Endothelial cell of hepatic sinusoid (primary cell): ENCODE data around the gene TIMM17A.

Experiments
- in situ Hi-C: cut with HindIII; loops from 2 replicates; pipeline ENCODE4 v1.10.0; 2017; ENCODE audit warnings: low sequenced_read_pairs

Gene TIMM17A

DNA sequence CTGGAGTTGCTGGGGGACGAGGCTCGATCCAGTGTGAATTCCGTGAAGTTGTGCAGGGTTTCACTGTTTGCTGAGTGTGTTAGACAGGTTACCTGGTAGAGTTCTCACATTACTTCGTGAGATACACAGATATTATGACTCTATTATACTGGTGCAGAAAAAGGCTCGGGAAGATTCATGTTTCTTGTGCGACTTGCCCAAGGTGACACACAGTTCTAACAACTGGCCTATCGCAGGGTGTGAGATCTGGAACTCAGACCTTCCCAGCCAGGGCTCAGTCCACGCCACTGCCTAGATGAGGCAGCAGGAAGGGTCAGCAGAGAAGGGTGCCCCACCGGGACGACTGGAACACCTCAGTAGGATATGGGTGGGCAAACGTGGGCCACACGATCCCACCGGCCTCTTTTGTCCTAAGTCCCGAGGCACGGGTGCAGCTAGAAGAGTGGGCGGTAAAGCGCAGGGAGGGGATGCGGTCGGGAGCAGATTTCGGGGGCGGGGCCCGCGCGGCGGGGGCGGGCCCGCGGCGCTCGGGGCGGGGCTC, 26.8 kb downstream of the TIMM17A start:
- in situ Hi-C loops, result no loop called here

DNA sequence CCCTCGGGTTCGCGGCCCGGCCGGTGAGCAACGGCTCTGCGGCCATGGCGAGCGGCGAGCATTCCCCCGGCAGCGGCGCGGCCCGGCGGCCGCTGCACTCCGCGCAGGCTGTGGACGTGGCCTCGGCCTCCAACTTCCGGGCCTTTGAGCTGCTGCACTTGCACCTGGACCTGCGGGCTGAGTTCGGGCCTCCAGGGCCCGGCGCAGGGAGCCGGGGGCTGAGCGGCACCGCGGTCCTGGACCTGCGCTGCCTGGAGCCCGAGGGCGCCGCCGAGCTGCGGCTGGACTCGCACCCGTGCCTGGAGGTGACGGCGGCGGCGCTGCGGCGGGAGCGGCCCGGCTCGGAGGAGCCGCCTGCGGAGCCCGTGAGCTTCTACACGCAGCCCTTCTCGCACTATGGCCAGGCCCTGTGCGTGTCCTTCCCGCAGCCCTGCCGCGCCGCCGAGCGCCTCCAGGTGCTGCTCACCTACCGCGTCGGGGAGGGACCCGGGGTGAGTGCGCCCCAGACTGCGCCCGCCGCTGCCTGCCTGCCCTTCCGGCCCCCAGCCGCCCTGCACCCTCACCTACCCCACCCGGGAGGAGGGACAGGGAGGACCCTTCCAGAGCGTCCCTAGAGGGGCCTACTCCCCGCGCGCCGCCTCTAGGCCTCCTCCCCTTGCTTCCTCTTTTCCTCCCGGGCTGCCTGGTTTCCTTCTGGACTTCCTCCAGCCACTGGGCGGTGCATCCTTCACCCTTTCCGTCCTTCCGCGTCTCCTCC, 27.5 kb downstream of the TIMM17A start, which contains the start of gene RNPEP:
Gene RNPEP (plus strand): TSS at position 26 of the 757 bp plus-strand sequence. CDS start 19 bp downstream, at position 45.
- in situ Hi-C loops, result no loop called here

DNA sequence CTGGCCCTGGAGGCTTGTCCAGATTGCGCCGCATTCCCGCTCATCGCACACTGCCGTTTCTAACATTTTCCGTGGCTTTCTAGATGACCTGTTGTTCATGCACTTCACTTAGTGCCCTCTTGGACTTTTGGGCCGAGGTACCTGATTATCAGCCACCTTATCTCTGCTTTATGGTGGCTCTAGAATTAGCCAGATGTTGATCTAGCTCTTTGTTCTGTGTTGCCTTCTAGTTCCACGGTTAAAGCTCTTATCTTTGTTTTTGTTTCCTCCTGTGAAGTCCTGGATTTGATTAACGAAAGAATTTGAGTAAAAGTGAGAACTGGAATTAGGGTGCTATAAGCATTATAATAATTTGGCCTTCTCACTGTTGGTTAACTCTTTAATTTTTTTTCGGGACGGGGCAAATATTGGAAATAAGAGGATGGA, 28.1 kb downstream of the TIMM17A start:
- in situ Hi-C loops, result no loop called here

DNA sequence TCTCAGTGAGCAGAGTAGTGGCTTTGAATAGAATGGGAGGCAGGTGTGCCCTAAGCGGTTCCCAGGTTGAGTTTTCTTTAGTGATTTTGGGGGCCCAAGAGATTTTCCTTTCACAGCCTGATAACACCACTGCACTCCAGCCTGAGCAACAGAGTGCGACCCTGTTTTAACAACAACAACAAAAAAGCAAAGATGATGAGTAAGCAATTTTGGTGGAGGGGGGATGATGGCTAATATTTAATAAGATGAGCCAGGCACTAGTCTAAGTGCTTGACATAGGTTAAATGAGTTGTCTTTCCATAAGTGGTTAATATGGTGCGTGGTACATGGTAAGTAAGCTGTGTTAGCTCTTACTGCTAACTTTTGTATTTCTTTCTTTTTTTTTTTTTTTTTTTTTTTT, 29.1 kb downstream of the TIMM17A start:
- in situ Hi-C loops, result no loop called here

DNA sequence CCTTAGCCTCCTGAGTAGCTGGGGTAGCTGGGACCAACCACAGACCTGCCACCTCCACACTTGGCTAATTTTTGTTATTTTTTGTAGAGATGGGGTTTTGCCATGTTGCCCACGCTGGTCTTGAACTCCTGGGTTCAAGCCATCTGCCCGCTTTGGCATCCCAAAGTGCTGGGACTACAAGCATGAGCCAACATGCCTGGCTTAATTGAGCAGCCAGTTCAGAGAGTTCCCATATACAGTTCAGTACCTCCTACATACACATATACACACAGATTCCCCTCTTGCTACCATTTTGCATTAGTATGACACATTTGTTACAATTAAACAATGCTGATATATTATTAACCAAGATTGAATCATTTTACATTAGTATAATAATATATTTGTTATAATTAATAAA, 30.1 kb downstream of the TIMM17A start:
- in situ Hi-C loops, result no loop called here

DNA sequence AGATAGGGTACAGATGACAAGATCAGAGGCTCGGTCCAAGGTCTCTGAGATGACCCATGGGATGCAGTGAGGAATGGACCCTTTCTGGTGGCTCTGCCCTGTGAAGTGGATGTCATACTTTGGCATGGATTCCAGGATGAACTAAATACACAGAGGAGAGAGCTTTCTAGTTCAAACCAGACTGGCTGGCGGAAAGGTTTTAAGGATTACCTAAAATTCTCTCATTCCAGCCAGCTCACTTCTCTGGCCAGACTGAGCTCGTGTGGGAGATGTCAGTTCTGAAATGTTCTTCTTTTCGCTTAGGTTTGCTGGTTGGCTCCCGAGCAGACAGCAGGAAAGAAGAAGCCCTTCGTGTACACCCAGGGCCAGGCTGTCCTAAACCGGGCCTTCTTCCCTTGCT, 33.3 kb downstream of the TIMM17A start:
- in situ Hi-C loops, result no loop called here

DNA sequence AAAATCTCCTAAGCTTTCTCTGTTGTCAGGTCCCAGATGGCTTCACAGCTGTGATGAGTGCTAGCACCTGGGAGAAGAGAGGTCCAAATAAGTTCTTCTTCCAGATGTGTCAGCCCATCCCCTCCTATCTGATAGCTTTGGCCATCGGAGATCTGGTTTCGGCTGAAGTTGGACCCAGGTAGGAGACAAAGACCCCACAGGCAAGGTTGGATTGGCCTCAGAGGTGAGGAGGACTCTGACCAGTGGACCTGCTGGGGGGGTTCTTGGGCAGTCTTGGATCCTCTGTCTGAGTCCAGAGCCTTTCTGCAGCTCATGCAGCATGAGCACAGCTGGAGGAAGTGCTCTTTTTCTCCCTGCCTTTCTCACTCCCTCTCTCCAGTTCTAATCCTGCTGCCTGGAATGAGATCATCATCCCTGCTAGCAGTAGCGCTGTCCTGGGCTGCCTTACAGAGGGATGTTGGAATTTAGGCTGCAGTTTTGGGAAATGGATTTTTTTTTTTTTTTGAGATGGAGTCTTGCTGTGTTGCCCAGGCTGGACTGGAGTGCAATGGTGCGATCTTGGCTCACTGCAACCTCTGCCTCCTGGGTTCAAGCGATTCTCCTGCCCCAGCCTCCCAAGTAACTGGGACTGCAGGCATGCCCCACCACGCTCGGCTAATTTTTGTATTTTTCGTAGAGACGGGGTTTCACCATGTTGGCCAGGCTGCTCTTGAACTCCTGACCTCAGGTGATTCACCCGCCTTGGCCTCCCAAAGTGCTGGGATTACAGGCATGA, 34.2 kb downstream of the TIMM17A start:
- in situ Hi-C loops, result no loop called here

DNA sequence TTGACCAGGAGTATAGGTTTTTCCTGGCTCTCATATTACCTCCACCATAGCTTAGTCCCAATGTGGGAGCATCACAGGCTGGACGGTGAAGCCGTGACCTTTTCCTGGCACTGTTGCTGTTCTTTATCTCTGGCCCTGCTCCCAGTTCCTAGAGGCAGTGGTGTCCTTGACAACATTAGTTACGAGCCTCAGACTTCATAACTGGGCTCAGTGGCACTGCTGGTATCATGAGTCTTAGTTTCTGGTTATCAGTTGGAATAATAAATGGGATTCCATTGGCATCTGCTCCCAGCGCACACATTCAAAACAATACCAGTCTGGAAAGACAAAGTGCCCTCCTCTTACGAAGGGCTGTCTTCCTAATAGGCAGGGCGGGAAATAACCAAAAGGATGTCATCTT, 35.1 kb downstream of the TIMM17A start:
- in situ Hi-C loops, result no loop called here

DNA sequence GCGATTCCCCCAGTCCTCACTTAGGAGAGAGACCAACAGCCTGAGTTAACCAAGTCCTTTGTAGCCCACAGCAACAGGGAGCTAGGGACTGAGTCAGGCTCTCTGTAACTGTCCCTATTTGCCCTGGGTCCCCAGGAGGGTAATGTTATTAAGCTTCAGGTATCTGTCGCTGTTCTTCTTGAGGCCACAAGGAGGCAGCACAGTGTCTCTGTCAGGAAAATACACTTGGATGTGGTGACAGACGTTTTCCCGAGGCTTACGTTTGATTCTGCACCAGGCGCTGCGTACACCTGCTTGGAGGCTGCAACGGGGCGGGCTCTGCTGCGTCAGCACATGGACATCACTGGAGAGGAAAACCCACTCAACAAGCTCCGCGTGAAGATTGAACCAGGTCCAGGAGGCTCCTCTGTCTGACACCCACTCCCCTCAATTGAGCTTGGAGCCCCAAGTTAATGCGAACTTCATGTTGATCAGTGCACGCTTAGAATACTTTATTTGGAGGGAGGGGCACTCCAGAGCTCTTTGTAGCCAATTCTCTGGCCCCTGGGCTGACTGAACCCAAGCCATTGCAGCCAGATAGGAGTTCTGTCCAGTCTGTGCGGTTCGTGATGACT, 44.4 kb downstream of the TIMM17A start:
- in situ Hi-C loops, result loop anchor here (5.0 kb wide), 3 partner anchors 83 to 133 kb away; no protein-coding TSS in a partner anchor

DNA sequence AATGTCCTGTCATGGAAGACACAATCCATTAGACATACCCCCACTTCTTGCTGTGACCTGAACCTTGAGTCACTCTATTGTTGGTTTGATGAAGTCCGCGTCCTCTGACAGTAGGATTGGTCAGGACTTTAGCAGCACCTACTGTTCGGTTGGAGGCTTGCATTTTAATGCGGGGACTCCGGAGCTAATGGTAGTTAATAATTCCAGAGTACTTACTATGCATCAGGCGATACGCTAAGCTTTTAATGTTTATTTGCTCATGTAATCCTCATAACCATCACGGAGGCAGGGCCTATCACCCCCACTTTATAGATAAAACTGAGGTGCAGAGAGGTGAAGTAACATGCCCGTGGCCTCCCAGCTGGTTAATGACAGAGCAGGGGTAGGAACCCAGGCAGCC, 47.2 kb downstream of the TIMM17A start:
- in situ Hi-C loops, result no loop called here

DNA sequence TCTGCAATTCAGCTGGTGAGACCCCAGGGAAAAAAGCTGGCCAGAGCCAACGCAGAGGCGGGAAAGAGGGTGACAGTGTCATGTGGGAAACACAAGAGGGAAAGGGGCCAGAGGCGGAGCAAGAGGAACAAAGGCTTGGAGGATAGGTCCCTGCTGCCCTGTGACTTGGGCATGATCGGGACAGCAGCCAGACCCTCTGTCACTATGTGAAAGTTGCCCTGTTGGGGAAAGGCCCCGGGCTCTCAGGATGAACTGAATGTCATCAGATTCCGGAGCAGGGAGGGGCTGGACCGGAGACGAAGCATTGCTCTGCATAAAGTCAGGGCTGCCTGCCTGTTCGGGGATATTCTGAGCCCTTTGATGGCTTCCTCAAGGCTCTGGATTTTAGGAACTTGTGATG, 49.4 kb downstream of the TIMM17A start:
- in situ Hi-C loops, result no loop called here

DNA sequence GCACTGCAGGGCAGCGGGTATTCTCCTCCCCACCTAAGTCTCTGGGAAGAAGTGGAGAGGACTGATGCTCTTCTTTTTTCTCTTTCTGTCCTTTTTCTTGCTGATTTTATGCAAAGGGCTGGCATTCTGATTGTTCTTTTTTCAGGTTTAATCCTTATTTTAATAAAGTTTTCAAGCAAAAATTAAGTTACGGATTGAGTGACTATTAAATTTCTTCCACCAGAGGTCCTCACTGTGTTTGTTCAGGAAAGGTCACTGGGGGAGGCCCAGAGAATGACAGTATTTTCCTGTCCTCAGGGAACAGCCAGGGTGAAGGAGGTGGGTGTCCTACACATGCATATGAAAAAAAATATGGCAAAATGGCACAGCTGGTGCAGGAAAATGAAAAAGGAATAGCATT, 50.7 kb downstream of the TIMM17A start:
- in situ Hi-C loops, result no loop called here

DNA sequence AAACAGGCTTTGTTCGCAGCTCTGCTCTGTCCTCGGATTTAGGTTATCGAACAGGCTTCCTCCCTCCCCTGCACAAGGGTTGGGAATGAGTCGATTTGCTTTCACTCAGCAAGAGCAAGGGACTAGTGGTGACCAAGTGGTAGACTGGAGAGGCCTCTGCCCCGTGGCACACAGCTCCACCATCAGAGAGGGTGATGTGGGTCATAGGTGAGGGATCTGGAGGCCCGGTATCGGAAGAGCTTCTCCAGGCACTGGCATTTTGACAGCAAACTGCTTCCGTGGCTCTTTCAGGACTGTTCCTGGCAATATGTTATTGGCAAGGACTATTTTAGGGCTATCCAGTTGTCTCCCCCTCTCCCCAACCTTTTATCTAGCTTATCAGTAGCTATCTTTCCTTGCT, 52.0 kb downstream of the TIMM17A start:
- in situ Hi-C loops, result no loop called here

DNA sequence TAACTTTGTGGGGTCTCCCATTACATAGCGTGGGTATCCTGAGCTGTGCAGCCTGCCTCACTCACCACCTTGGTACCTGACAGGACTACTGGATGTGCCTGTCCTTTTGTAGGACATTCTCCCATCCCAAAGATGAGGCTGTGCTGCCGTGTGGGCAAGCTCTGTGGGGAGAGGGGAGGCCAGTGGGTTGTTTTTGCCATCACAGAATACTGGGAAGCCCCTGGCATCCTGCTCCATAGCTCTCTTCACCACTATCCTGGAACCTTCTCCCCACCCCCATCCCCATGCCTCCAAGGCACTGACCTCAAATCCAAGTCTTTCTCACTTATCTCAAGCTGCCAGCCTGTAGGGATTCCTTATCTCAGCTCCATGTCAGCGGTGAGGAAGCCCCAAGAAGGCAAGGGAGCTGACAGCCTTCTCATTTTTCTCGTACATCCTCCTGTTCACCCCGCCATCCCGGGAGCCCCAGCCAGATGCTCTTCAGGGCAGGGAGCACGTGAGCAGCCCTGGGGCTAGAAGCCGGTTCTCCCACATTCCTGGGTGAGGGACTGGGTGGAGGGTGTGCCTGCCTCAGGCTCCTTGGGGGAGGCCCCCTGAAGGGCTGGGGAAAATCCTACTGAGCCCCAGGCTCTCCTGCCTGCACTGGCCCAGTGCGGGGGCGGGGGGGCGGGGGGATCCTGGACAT, 52.6 kb downstream of the TIMM17A start:
- in situ Hi-C loops, result no loop called here

DNA sequence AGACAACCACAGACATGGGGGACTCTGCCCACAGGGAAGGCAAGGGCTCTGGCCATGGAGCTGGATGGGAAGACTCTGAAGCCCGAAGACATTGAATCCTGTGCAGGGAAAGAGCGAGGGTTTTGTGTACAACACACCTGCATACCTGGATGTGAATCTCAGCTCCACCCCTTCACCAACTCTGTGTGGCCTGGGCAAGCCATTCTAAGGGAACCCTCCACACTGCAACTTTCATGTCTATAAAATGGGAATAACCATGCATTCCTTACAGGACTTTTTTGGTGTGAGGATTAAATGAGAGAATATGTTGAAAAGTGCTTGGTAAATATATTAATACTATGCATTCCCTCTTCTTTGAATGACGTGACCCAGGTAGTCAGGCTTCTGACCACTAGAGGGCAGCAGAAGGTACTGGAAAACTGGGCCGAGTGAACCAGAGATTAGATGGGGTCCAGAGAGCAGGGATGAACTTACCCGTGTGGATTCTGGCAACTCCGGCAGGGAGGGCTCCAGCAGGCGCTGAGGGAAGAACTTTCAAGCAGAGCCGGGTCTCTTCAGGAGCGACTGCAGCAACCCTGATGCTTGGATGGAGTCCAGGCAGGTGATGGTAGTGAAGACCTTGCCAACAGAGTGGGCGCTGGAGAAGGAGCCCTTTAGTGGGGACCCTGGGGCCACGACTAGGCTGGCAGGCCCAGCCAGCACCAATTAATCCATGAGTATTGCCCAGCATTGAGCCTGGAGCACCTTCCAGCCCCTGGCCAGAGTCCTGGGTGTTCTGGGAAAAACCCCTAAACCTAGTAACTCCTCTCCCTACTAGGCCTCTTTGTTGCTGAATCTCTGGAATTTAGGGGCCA, 54.2 kb downstream of the TIMM17A start:
- in situ Hi-C loops, result no loop called here

DNA sequence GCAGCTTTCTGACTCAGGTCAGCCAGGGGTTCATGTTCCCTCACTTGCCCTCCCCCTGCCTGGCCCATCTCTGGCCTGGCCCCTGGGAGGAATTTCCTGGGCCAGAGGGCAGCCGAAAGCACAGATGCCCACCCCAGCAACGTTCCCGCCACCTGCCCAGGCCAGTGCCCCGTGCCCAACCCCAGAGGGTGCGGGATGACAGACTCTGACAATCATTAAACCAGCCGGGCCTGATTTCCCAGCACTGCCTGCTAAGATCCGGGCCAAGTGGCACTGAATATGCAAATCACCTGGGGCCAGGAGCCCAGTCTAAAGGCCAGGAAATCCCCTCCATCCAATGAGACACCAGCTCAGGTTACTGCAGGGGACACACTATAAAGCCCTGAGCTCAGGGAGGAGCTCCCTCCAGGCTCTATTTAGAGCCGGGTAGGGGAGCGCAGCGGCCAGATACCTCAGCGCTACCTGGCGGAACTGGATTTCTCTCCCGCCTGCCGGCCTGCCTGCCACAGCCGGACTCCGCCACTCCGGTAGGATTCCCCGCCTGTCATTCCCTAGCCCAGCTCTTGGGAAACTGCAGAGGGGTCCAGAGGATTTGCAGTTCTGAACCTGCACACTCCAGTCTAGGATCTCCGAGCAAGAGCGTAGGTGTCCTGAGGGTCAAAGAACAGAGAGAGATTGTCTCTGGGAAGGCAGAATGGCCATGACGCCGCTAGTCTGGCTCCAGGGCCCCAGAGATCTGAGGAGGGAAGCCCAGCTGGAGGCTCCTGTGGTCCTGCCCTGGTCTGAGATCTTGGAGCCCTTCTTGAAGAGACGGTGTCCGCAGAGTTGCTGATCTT, 55.1 kb downstream of the TIMM17A start, which contains the start of gene ELF3:
Gene ELF3 (plus strand): TSS at position 408 of the 836 bp plus-strand sequence. CDS start 550 bp downstream, outside the sequence.
- in situ Hi-C loops, result no loop called here

DNA sequence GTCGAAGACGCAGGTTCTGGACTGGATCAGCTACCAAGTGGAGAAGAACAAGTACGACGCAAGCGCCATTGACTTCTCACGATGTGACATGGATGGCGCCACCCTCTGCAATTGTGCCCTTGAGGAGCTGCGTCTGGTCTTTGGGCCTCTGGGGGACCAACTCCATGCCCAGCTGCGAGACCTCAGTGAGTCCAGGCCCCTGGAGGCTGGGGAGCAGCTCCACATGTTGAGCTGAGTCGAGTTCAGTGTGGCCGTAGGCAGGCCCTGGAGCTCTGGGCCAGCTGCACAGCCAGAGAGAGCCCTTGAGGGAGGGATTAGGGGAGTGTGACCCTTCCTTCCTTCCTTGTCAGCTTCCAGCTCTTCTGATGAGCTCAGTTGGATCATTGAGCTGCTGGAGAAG, 56.7 kb downstream of the TIMM17A start:
- in situ Hi-C loops, result no loop called here

DNA sequence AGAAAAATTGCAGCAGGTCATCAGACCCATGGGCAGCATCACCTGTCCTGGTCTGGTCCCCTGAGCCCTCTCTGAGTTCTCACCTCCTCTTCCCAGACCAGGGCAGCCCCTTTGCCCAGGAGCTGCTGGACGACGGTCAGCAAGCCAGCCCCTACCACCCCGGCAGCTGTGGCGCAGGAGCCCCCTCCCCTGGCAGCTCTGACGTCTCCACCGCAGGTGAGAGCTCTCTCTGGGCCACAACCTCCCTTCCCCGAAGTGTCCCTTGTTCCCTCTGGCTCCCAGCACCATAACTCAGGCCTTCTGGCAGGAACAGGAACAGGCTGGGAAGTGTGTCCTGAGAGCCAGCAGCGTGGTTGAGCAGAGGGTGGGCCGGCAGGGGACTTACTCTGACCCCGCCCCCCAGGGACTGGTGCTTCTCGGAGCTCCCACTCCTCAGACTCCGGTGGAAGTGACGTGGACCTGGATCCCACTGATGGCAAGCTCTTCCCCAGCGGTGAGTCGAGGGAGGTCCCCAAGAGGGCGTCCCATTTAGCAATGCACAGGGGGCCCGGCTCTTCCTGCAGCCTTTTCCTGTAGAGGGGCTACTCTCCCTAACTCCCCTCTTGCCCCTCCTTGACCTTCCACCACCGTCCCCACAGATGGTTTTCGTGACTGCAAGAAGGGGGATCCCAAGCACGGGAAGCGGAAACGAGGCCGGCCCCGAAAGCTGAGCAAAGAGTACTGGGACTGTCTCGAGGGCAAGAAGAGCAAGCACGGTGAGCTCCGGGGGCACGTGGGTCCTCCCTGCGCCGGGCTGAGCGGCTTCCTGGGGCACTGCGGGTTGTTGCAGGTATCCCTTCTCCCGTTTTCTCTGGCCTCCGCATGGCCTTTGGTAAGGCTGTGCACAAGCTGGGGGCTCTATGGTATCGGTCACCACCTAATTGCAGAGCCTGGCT, 57.5 kb downstream of the TIMM17A start:
- in situ Hi-C loops, result no loop called here
